IMR-90 (cell line): ENCODE results near the gene STARD3. TPM values are rescaled to one million over a fixed set of nuclear protein-coding genes. Genes with fewer than 3 reads are reported as not detected.

Source experiments
- ATAC-seq: fragments of 200-7000 bp; cut with Tn5 transposase; 2 replicates; pipeline ENCODE4 v1.9.1; 2020; ENCODE audit warnings: low read depth, mild to moderate bottlenecking, moderate library complexity
- BruUV-seq: library from RNA; stranded (reverse); fragments of 400-500 nt; replicated peaks from 2 replicates; lab custom pipeline; 2021; lab: Mats Ljungman, UMichigan
- CTCF ChIA-PET: fragments of 300-600 bp; formaldehyde crosslinking; extraction: SDS; loops from one replicate; lab custom pipeline; 2021; ENCODE audit warnings: antibody characterized with exemption; lab: Yijun Ruan, JAX
- POLR2A ChIA-PET: fragments of 300-600 bp; sonication (Branson Sonifier 250); formaldehyde crosslinking; loops from one replicate; lab custom pipeline; 2022; ENCODE audit warnings: antibody characterized with exemption; ENCODE audit not compliant: unreplicated experiment; lab: Charles Lee
- DNase-seq: peaks from one replicate; pipeline ENCODE4 v3.0.0; 2013
- H2AFZ ChIP-seq: replicated peaks from 2 replicates; pipeline ENCODE3; 2013; ENCODE audit warnings: low read length, mild to moderate bottlenecking; ENCODE audit not compliant: poor library complexity
- H2AK5ac ChIP-seq: 2 replicates; pipeline ENCODE4 v1.6.1; 2013; ENCODE audit warnings: low read depth, low read length, inconsistent platforms
- H2AK9ac ChIP-seq: replicated peaks from 2 replicates; pipeline ENCODE3; 2013; ENCODE audit warnings: mild to moderate bottlenecking, low read depth, low read length, moderate library complexity; ENCODE audit not compliant: poor library complexity
- H2BK120ac ChIP-seq: 2 replicates; pipeline ENCODE4 v1.6.1; 2013; ENCODE audit warnings: low read depth, low read length, inconsistent platforms
- H2BK15ac ChIP-seq: 3 replicates; pipeline ENCODE4 v1.6.1; 2013; ENCODE audit warnings: low read depth, low read length, inconsistent platforms
- H2BK20ac ChIP-seq: 2 replicates; pipeline ENCODE4 v1.6.1; 2013; ENCODE audit warnings: low read depth, mild to moderate bottlenecking, inconsistent platforms, low read length, moderate library complexity
- H2BK5ac ChIP-seq: 2 replicates; pipeline ENCODE4 v1.6.1; 2013; ENCODE audit warnings: mild to moderate bottlenecking, low read depth, low read length, inconsistent platforms; ENCODE audit not compliant: poor library complexity, severe bottlenecking
- H3K14ac ChIP-seq: replicated peaks from 2 replicates; pipeline ENCODE4 v1.6.1; 2013; ENCODE audit warnings: low read depth, low read length, inconsistent platforms
- H3K18ac ChIP-seq: 2 replicates; pipeline ENCODE4 v1.6.1; 2013; ENCODE audit warnings: low read depth, low read length, control low read depth
- H3K23ac ChIP-seq: 2 replicates; pipeline ENCODE4 v1.6.1; 2013; ENCODE audit warnings: low read depth, low read length, inconsistent platforms
- H3K27ac ChIP-seq: 2 replicates; pipeline ENCODE4 v1.5.1; 2013; ENCODE audit warnings: mild to moderate bottlenecking, control low read depth, low read length; ENCODE audit not compliant: insufficient read depth
- H3K27me3 ChIP-seq: 2 replicates; pipeline ENCODE4 v1.6.1; 2013; ENCODE audit warnings: low read length; ENCODE audit not compliant: control insufficient read depth, insufficient read depth
- H3K36me3 ChIP-seq: 2 replicates; pipeline ENCODE4 v1.6.1; 2013; ENCODE audit warnings: low read length, mixed read lengths; ENCODE audit not compliant: control insufficient read depth, insufficient read depth
- H3K4ac ChIP-seq: 2 replicates; pipeline ENCODE4 v1.6.1; 2013; ENCODE audit warnings: low read depth, low read length, inconsistent platforms
- H3K4me1 ChIP-seq: 2 replicates; pipeline ENCODE4 v1.6.1; 2013; ENCODE audit warnings: low read length, mixed read lengths; ENCODE audit not compliant: control insufficient read depth, insufficient read depth
- H3K4me2 ChIP-seq: 2 replicates; pipeline ENCODE4 v1.6.1; 2013; ENCODE audit warnings: low read depth, mild to moderate bottlenecking, control low read depth, low read length, moderate library complexity
- H3K4me3 ChIP-seq: 2 replicates; pipeline ENCODE4 v1.5.1; 2013; ENCODE audit warnings: low read depth, mild to moderate bottlenecking, control low read depth, low read length, moderate library complexity; ENCODE audit not compliant: insufficient read depth
- H3K56ac ChIP-seq: 2 replicates; pipeline ENCODE4 v1.6.1; 2013; ENCODE audit warnings: low read length, inconsistent platforms; ENCODE audit not compliant: insufficient read depth; ENCODE audit errors: extremely low read depth
- H3K79me1 ChIP-seq, 2 experiments: 2 replicates each; pipeline ENCODE4 v1.6.1; 2013; ENCODE audit warnings: low read length in 2 of 2, inconsistent platforms in 1 of 2, low read depth in 1 of 2
- H3K9ac ChIP-seq: 2 replicates; pipeline ENCODE4 v1.6.1; 2013; ENCODE audit warnings: low read depth, low read length, control low read depth
- H3K9me1 ChIP-seq: 2 replicates; pipeline ENCODE4 v1.6.1; 2013; ENCODE audit warnings: low read length, inconsistent platforms; ENCODE audit not compliant: insufficient read depth
- H3K9me3 ChIP-seq: 2 replicates; pipeline ENCODE4 v1.6.1; 2013; ENCODE audit warnings: low read length; ENCODE audit not compliant: control insufficient read depth, insufficient read depth
- H4K20me1 ChIP-seq: 2 replicates; pipeline ENCODE4 v1.6.1; 2013; ENCODE audit warnings: low read length, inconsistent platforms; ENCODE audit not compliant: insufficient read depth
- H4K5ac ChIP-seq: 2 replicates; pipeline ENCODE4 v1.6.1; 2013; ENCODE audit warnings: mild to moderate bottlenecking, low read depth, low read length, control low read depth
- H4K8ac ChIP-seq, 2 experiments: 2 replicates each; pipeline ENCODE4 v1.6.1; 2013; ENCODE audit warnings: low read depth in 2 of 2, low read length in 2 of 2, control low read depth in 1 of 2, inconsistent platforms in 1 of 2
- H4K91ac ChIP-seq: 2 replicates; pipeline ENCODE4 v1.6.1; 2013; ENCODE audit warnings: low read depth, low read length, inconsistent platforms; ENCODE audit not compliant: insufficient read depth
- CTCF ChIP-seq: conservative IDR thresholded peaks from 2 replicates; pipeline ENCODE4 v1.5.1; 2012; ENCODE audit warnings: mild to moderate bottlenecking, low read depth, low read length, improper control_type of control experiment
- FOS ChIP-seq: fragments of 150-350 bp; IDR thresholded peaks from 2 replicates; pipeline ENCODE4 v1.6.1; 2016; ENCODE audit warnings: low read depth, low read length
- MAZ ChIP-seq: IDR thresholded peaks from 2 replicates; pipeline ENCODE4 v1.6.1; 2012; ENCODE audit warnings: low read depth, mild to moderate bottlenecking, low read length, improper control_type of control experiment, moderate library complexity, borderline replicate concordance
- MXI1 ChIP-seq: IDR thresholded peaks from 2 replicates; pipeline ENCODE4 v1.6.1; 2012; ENCODE audit warnings: low read depth, mild to moderate bottlenecking, low read length, moderate library complexity, borderline replicate concordance
- NFE2L2 ChIP-seq: fragments of 150-350 bp; IDR thresholded peaks from 2 replicates; pipeline ENCODE4 v1.6.1; 2016; ENCODE audit warnings: low read depth, mild to moderate bottlenecking, low read length
- RAD21 ChIP-seq: IDR thresholded peaks from 2 replicates; pipeline ENCODE4 v1.6.1; 2012; ENCODE audit warnings: low read length, improper control_type of control experiment
- SMC3 ChIP-seq: fragments of 150-350 bp; IDR thresholded peaks from 2 replicates; pipeline ENCODE4 v1.6.1; 2016; ENCODE audit warnings: low read depth, mild to moderate bottlenecking, antibody characterized with exemption, low read length, moderate library complexity
- USF2 ChIP-seq: fragments of 150-350 bp; IDR thresholded peaks from 2 replicates; pipeline ENCODE4 v1.6.1; 2017; ENCODE audit warnings: mild to moderate bottlenecking, antibody characterized with exemption, low read length, low read depth
- WGBS, 2 experiments: methylation state at CpG; one replicate each; pipeline versions ENCODE4 v1.1.5 to v1.1.7; 2013; ENCODE audit warnings: missing lambda C conversion rate in 2 of 2; ENCODE audit not compliant: insufficient read length in 1 of 2; ENCODE audit errors: extremely low coverage in 2 of 2; 5-methylcytosine and 5-hydroxymethylcytosine counted together
- dilution Hi-C: fragments of 300-500 bp; cut with HindIII; formaldehyde crosslinking; loops from one replicate; pipeline ENCODE4 v1.14.3; 2018; ENCODE audit warnings: low sequenced_read_pairs; ENCODE audit not compliant: unreplicated experiment
- in situ Hi-C: fragments of 300-500 bp; cut with MboI; formaldehyde crosslinking; loops from 3 replicates; pipeline ENCODE4 v1.14.3; 2019; ENCODE audit warnings: low sequenced_read_pairs, inconsistent platforms, mixed read lengths
- intact Hi-C: fragments of 100-400 bp; cut with micrococcal nuclease; formaldehyde crosslinking; loops from 2 replicates; pipeline ENCODE4 v1.10.0; 2022
- polyA plus RNA-seq, 3 experiments: library from polyadenylated mRNA; depleted of rRNA; stranded (reverse); fragments of >200 nt; gene quantifications; 2 replicates each; pipeline ENCODE4 v1.2.3, GENCODE V29; 2012; ENCODE audit warnings: low replicate concordance in 1 of 3
- total RNA-seq: library from RNA; depleted of rRNA; stranded (reverse); fragments of >200 nt; gene quantifications from 2 replicates; pipeline ENCODE4 v1.2.3, GENCODE V29; 2012

Gene STARD3
- total and polyA plus RNA-seq, 2 of the 4 experiments (the other 2 are of a cell fraction): 8.1 to 50.4 TPM

GRCh38 chr17:39653662-39654331 lies 16.9 kb downstream of the STARD3 start:
- Histone ChIP-seq H3K9me3 (no peaks in the 10 kb centered on the region), H3K4ac (no peak overlapping the region), H3K9ac (no peak overlapping the region), H3K23ac (no peak overlapping the region), H3K27ac (no peak overlapping the region), H3K27me3 (no peaks in the 10 kb centered on the region), H3K56ac (no peak overlapping the region), H4K91ac (no peak overlapping the region), H3K18ac (no peak overlapping the region), H2BK15ac (no peak overlapping the region), H3K79me1 (peaks cover 12 to 32% of the 10 kb centered on the region in 2 experiments), H4K8ac (no peak overlapping the region), H2BK20ac (no peak overlapping the region), H3K4me3 (no peak overlapping the region), H3K9me1 (peaks cover 2% of the 10 kb centered on the region), H2AK5ac (no peak overlapping the region), H4K20me1 (peaks cover 23% of the 10 kb centered on the region), H3K4me2 (no peak overlapping the region), H4K5ac (no peak overlapping the region), H2AK9ac (peak overlapping the region; percentile 5), H3K4me1 (peaks cover under 1% of the 10 kb centered on the region; the same call in 1 of the 2 replicates), H2BK120ac (no peak overlapping the region), H2AFZ (no peak overlapping the region), H2BK5ac (no peak overlapping the region), H3K14ac (no peak overlapping the region), H3K36me3 (peaks cover 12% of the 10 kb centered on the region)
- in situ Hi-C loops: no loop called here
- 69% methylated on average over 2 of the region's 14 CpGs; no CpG with 5 or more reads in 1 of the 2 experiments for WGBS, 2 experiments
- dilution Hi-C loops: no loop called here
- DNase-seq (no peak), ATAC-seq (no peak; the same call in 1 of the 2 replicates)
- BruUV-seq: no TSS peak
- intact Hi-C loops: no loop called here
- CTCF ChIA-PET: interaction anchor here (0.6 to 1.9 kb wide), 5 partner anchors 9 to 34 kb away, joined by 3 to 10 read pairs (median 5); partner anchors contain the start of genes PGAP3, PNMT and TCAP
- POLR2A ChIA-PET: no interaction called here
- peak; percentile 33; the same call in 1 of the 2 replicates for TF ChIP-seq RAD21
- no peak for TF ChIP-seq MAZ
- peak; percentile 28; the same call in 1 of the 2 replicates for TF ChIP-seq SMC3
- TF ChIP-seq MXI1: no peak
- TF ChIP-seq CTCF: peak; percentile 70
- TF ChIP-seq FOS: no peak
- TF ChIP-seq NFE2L2: no peak
- no peak for TF ChIP-seq USF2
